Ovary (tissue), 3 donors: Measurements from ENCODE around the gene PTPRB.

ENCODE experiments used
- CTCF ChIP-seq, 3 donors: fragments of 450-650 bp in 2 of 3; fragments of 200-600 bp in 1 of 3; IDR thresholded peaks; one replicate each; pipeline versions ENCODE4 v1.5.1 to v1.8.0; 2016 to 2022; ENCODE audit warnings: antibody characterized with exemption in 3 of 3, mild to moderate bottlenecking in 1 of 3
- EP300 ChIP-seq: sonication (generic); formaldehyde crosslinking; IDR thresholded peaks from one replicate; pipeline ENCODE4 v1.6.1; 2017; ENCODE audit warnings: antibody characterized with exemption
- POLR2A ChIP-seq: fragments of 450-650 bp; IDR thresholded peaks from one replicate; pipeline ENCODE4 v1.6.1; 2017; ENCODE audit warnings: antibody characterized with exemption, mild to moderate bottlenecking, moderate library complexity
- donor health status: DM: no; HTN: no; CAD: no.

GRCh38 chr12:70549340-70550179 lies 87.7 kb downstream of the PTPRB start:
- TF ChIP-seq EP300: no peak
- TF ChIP-seq CTCF (IDR thresholded peaks at IDR 0.05): no peak
- no peak for TF ChIP-seq POLR2A
